ENCODE measurements around the gene CCDC172.

GRCh38 chr10:116306847-116307246, 17.4 kb upstream of the CCDC172 start:
- TF ChIP-seq CTCF (IDR thresholded peaks at IDR 0.05; ENCODE audit: insufficient read depth, low read length) (no peak), GABPA (IDR thresholded peaks at IDR 0.05; ENCODE audit: low read depth) (no peak), POLR2AphosphoS5 (IDR thresholded peaks at IDR 0.05; ENCODE audit: low read depth) (no peak), REST (IDR thresholded peaks at IDR 0.05; ENCODE audit: insufficient replicate concordance, low read depth) (no peak), SPI1 (IDR thresholded peaks at IDR 0.05; ENCODE audit: borderline replicate concordance, low read depth) (no peak)
